Endothelial cell of umbilical vein (primary cell): ENCODE measurements around the gene MRTO4. TPM values are rescaled to one million over a fixed set of nuclear protein-coding genes. Genes with fewer than 3 reads are reported as not detected.
"Not testable (repeated sequence)": the region's sequence is repeated elsewhere in the genome, so short reads cannot be mapped to it uniquely, and the experiment has no call there.

ENCODE experiments used
- BruUV-seq: library from RNA; stranded (reverse); fragments of 400-500 nt; replicated peaks from 2 replicates; lab custom pipeline; 2021; lab: Mats Ljungman, UMichigan
- CTCF ChIA-PET: fragments of 300-600, 350-600 bp; sonication (Branson Sonifier 250); formaldehyde crosslinking; loops from one replicate; lab custom pipeline; 2021; ENCODE audit warnings: antibody characterized with exemption, inconsistent platforms; lab: Charles Lee
- POLR2A ChIA-PET: fragments of 300-600, 350-600 bp; sonication (Branson Sonifier 250); formaldehyde crosslinking; loops from one replicate; lab custom pipeline; 2021; ENCODE audit warnings: antibody characterized with exemption, inconsistent platforms; lab: Charles Lee
- DNase-seq: peaks from one replicate; pipeline ENCODE4 v3.0.0-alpha.2; 2011; ENCODE audit warnings: low read depth, low spot score
- FAIRE-seq: peaks from 2 replicates; lab custom pipeline; 2011; peaks lifted over from hg19 to GRCh38; lab: Jason Lieb, UNC
- H2AFZ ChIP-seq: 2 replicates; pipeline ENCODE4 v1.6.0; 2012; ENCODE audit warnings: low read depth, low read length, control low read depth, inconsistent platforms
- H3K27ac ChIP-seq: 2 replicates; pipeline ENCODE4 v1.5.1; 2011; ENCODE audit warnings: low read depth, mild to moderate bottlenecking, control low read depth, low read length, moderate library complexity; ENCODE audit not compliant: insufficient read depth
- H3K27me3 ChIP-seq, 2 experiments: 2 replicates each; pipeline versions ENCODE4 v1.6.0 to v1.6.1; 2011; ENCODE audit warnings: low read length in 2 of 2, mixed read lengths in 1 of 2; ENCODE audit not compliant: control insufficient read depth in 2 of 2, insufficient read depth in 2 of 2
- H3K36me3 ChIP-seq, 2 experiments: 2 replicates in 1 of 2; 3 replicates in 1 of 2; pipeline ENCODE4 v1.5.1; 2011; ENCODE audit warnings: low read length in 2 of 2, mild to moderate bottlenecking in 1 of 2, moderate library complexity in 1 of 2; ENCODE audit not compliant: control insufficient read depth in 2 of 2, insufficient read depth in 2 of 2; ENCODE audit errors: extremely low read depth in 1 of 2
- H3K4me1 ChIP-seq: 3 replicates; pipeline ENCODE4 v1.5.1; 2011; ENCODE audit warnings: mild to moderate bottlenecking, low read length; ENCODE audit not compliant: control insufficient read depth, insufficient read depth; ENCODE audit errors: extremely low read depth
- H3K4me2 ChIP-seq: 2 replicates; pipeline ENCODE4 v1.6.1; 2011; ENCODE audit warnings: low read length, control low read depth, mixed read lengths; ENCODE audit not compliant: insufficient read depth
- H3K4me3 ChIP-seq, 3 experiments: fragments of 200-600 bp in 1 of 3; sonication (generic), shearing (Covaris generic) in 1 of 3; replicated peaks in 1 of 3; 2 replicates each; pipeline ENCODE4 v1.5.1; 2011 to 2016; ENCODE audit warnings: control low read depth in 3 of 3, low read length in 3 of 3, mild to moderate bottlenecking in 2 of 3, inconsistent platforms in 1 of 3, low read depth in 1 of 3, moderate library complexity in 1 of 3; ENCODE audit not compliant: insufficient read depth in 1 of 3
- H3K79me2 ChIP-seq: 2 replicates; pipeline ENCODE4 v1.6.0; 2012; ENCODE audit warnings: low read length, inconsistent platforms; ENCODE audit not compliant: control insufficient read depth, insufficient read depth
- H3K9ac ChIP-seq: replicated peaks from 2 replicates; pipeline ENCODE3; 2011; ENCODE audit warnings: low read length, control low read depth; ENCODE audit not compliant: insufficient read depth; ENCODE audit errors: extremely low read depth
- H3K9me1 ChIP-seq: replicated peaks from 3 replicates; pipeline ENCODE4 v1.6.0; 2011; ENCODE audit warnings: mild to moderate bottlenecking, low read length; ENCODE audit not compliant: control insufficient read depth, insufficient read depth; ENCODE audit errors: extremely low read depth
- H3K9me3 ChIP-seq: replicated peaks from 2 replicates; pipeline ENCODE4 v1.5.1; 2012; ENCODE audit warnings: low read length, inconsistent platforms; ENCODE audit not compliant: control insufficient read depth, insufficient read depth
- H4K20me1 ChIP-seq: replicated peaks from 2 replicates; pipeline ENCODE3; 2011; ENCODE audit warnings: mild to moderate bottlenecking, low read length; ENCODE audit not compliant: control insufficient read depth, insufficient read depth; ENCODE audit errors: extremely low read depth
- CTCF ChIP-seq, 2 donors: IDR thresholded peaks; 1 replicate in 1 of 2; 2 replicates in 1 of 2; pipeline ENCODE4 v1.5.1; 2011; ENCODE audit warnings: low read length in 2 of 2, mild to moderate bottlenecking in 2 of 2, moderate library complexity in 2 of 2, control low read depth in 1 of 2, inconsistent platforms in 1 of 2, low read depth in 1 of 2; ENCODE audit not compliant: insufficient read depth in 1 of 2; ENCODE audit errors: extremely low read depth in 1 of 2
- EZH2 ChIP-seq: IDR thresholded peaks from 2 replicates; pipeline ENCODE4 v1.6.1; 2012; ENCODE audit warnings: borderline replicate concordance, low read depth, mild to moderate bottlenecking, moderate library complexity, low read length, inconsistent platforms; ENCODE audit not compliant: severe bottlenecking
- FOS ChIP-seq: IDR thresholded peaks from 2 replicates; pipeline ENCODE4 v1.6.1; 2011; ENCODE audit warnings: mild to moderate bottlenecking, low read length, moderate library complexity, borderline replicate concordance; ENCODE audit not compliant: insufficient read depth
- GATA2 ChIP-seq: IDR thresholded peaks from 2 replicates; pipeline ENCODE4 v1.7.0; 2011; ENCODE audit warnings: low read depth, mild to moderate bottlenecking, moderate library complexity, mixed read lengths, low read length; ENCODE audit not compliant: insufficient read length, insufficient read depth
- JUN ChIP-seq: IDR thresholded peaks from 2 replicates; pipeline ENCODE4 v1.6.1; 2011; ENCODE audit warnings: borderline replicate concordance, low read depth; ENCODE audit not compliant: insufficient read length, insufficient read depth
- MAX ChIP-seq: IDR thresholded peaks from 2 replicates; pipeline ENCODE4 v1.6.1; 2011; ENCODE audit not compliant: insufficient read depth, insufficient read length
- MYC ChIP-seq: IDR thresholded peaks from one replicate; pipeline ENCODE4 v1.6.1; 2011; ENCODE audit warnings: mild to moderate bottlenecking, low read depth, low read length
- POLR2A ChIP-seq: IDR thresholded peaks from 2 replicates; pipeline ENCODE4 v1.6.1; 2012; ENCODE audit warnings: low read depth, mild to moderate bottlenecking, control low read depth, low read length
- POLR2AphosphoS5 ChIP-seq: IDR thresholded peaks from 2 replicates; pipeline ENCODE4 v1.6.1; 2012; ENCODE audit warnings: low read depth, mild to moderate bottlenecking, control low read depth, low read length, moderate library complexity; ENCODE audit not compliant: insufficient read depth
- dilution Hi-C: fragments of 300-500 bp; cut with MboI; formaldehyde crosslinking; loops from one replicate; pipeline ENCODE4 v1.15.0; 2019; ENCODE audit warnings: low sequenced_read_pairs; ENCODE audit not compliant: extremely low pct_ligation_motif_present
- intact Hi-C: fragments of 100-400 bp; cut with micrococcal nuclease; formaldehyde crosslinking; loops from one replicate; pipeline ENCODE4 v1.10.0; 2022
- polyA plus RNA-seq, 4 experiments: library from polyadenylated mRNA; depleted of rRNA in 3 of 4; stranded (reverse) in 3 of 4; unstranded in 1 of 4; fragments of >200 nt; gene quantifications; 2 replicates each; pipeline versions ENCODE4 v1.2.1 to v1.2.3, GENCODE V29; 2011 to 2012; ENCODE audit warnings: missing spikeins in 1 of 4
- total RNA-seq: library from RNA; stranded (reverse); gene quantifications from 2 replicates; pipeline ENCODE4 v1.2.3, GENCODE V29; 2021

The MRTO4 gene
- total and polyA plus RNA-seq, 2 donors (not counting 3 experiments of a cell fraction or from before 2014, with no cell fraction given), result 33.6 to 49.4 TPM

DNA sequence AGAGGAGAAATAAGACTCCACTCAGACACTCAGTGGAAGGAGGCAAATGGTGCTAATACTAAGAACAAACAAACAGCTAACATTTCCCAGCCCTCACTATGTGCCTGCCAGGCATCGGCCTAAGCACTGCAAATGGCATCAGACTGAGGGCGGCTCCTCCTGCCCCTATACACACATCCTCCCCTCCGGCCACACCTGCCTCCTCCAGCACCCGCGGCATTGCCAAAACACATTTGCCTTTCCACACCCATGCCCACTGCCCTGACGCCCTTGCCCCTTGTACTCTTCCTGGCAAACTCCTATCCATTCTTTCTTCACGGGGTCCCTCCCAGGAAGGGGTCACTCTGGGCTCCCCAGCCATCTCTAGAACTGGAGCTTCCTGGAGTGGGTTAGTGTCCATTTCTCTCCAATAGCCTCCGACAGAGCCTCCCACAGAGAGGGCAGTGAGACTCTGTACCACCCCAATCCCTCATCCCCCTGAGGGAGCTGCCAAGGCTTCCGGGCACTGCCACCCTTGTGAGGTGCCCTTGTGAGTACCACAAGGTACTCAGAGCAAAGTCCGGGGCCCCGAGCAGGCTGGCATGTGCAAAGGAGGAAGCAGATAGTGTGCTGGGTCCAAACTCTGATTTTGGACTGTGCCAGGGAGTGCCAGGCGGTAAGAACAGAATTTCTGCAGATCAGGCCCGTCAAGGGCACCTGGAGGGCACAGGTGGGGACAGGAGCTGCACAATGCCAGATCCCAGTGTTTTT, 36.0 kb downstream of the MRTO4 start:
- Histone ChIP-seq H3K4me2 (no peak overlapping the region), H3K4me3 (no peak overlapping the region), H3K9me3 (no peaks in the 10 kb centered on the region), H3K27me3 (no peaks in the 10 kb centered on the region), H3K9me1 (no peaks in the 10 kb centered on the region), H3K9ac (no peak overlapping the region), H3K36me3 (no peaks in the 10 kb centered on the region), H3K79me2 (no peaks in the 10 kb centered on the region), H3K27ac (no peak overlapping the region), H2AFZ (no peak overlapping the region), H4K20me1 (no peaks in the 10 kb centered on the region), H3K4me1 (peaks cover 5% of the 10 kb centered on the region)
- TF ChIP-seq FOS (no peak), POLR2A (no peak), GATA2 (no peak), MAX (no peak), POLR2AphosphoS5 (no peak), CTCF (IDR thresholded peaks at IDR 0.05; ENCODE audit: extremely low read depth in 1 of 2, insufficient read depth in 1 of 2, low read depth in 1 of 2, low read length in 2 of 2) (no peak), JUN (no peak), MYC (no peak), EZH2 (no peak)
- DNase-seq (no peak), FAIRE-seq (no peak)
- no TSS peak for BruUV-seq
- ChIA-PET POLR2A (no interaction called here), CTCF (no interaction called here)
- dilution Hi-C loops (no loop called here), intact Hi-C loops (no loop called here)

- Histone ChIP-seq H3K4me3 (peak within 1 kb of the TSS; percentile 25 to 54 (median 36)), H2AFZ (peak within 1 kb of the TSS; percentile 99), H3K4me2 (peak within 1 kb of the TSS; percentile 86)
- peak; percentile 77 for FAIRE-seq
- CTCF ChIA-PET, H4K20me1 ChIP-seq, H3K9ac ChIP-seq, dilution Hi-C loops, H3K9me3 ChIP-seq, H3K27me3 ChIP-seq, BruUV-seq, H3K27ac ChIP-seq, H3K4me1 ChIP-seq, intact Hi-C loops, POLR2A ChIA-PET, H3K9me1 ChIP-seq, H3K79me2 ChIP-seq, H3K36me3 ChIP-seq: not testable (repeated sequence)
- DNase-seq, result peak; percentile 28
These were observed 37.0 kb downstream of the MRTO4 start, which contains the start of gene AKR7A3 for GRCh38 chr1:19288324-19289241. TSS of gene AKR7A3 (minus strand) at chr1:19288770. CDS start at chr1:19288709, 61 bp downstream.
